HG03565 (cell line): ENCODE results near the gene RNF17.

Experiments used
- ATAC-seq: cut with Tn5 transposase; IDR thresholded peaks from one replicate; pipeline ENCODE4 v1.9.1; 2021; ENCODE audit warnings: mild to moderate bottlenecking, moderate library complexity; ENCODE audit not compliant: unreplicated experiment

Gene RNF17

DNA sequence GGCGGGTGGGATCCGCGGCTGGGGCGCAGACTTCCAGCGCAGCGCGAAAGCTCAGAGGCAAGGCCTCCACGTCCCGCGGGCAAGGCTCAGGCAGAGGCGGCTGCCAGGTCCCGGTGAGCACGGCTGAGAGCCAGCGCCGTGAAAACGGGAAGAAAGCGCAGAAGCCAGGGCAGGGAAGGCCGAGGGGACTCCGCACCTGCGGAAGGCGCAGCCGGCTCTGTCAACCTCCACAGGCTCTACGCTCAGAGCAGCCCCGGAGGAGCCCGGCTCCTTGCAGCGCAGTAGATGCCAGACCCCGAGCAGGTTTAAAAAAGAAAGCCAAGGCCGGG lies 131.0 kb downstream of the RNF17 start:
- ATAC-seq = no peak

DNA sequence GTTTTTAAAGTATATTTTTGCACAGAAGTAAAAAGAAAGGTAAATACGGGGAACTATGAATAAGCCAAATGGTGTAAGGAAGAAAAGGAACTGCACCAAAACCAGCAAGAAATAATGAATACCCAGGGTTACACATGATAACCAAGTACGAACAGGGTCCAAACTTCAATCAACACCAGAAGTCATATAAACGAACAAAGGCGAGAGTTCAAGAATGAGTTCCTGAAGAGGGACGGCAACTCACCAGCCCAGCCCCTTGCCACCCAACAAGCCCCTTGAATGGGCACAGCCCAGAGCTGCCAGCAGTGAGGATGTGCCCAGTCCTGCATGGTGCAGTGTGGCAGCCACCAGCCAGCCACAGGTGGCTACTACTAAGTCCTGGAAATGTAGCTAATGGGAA lies 132.1 kb downstream of the RNF17 start:
- no peak for ATAC-seq

DNA sequence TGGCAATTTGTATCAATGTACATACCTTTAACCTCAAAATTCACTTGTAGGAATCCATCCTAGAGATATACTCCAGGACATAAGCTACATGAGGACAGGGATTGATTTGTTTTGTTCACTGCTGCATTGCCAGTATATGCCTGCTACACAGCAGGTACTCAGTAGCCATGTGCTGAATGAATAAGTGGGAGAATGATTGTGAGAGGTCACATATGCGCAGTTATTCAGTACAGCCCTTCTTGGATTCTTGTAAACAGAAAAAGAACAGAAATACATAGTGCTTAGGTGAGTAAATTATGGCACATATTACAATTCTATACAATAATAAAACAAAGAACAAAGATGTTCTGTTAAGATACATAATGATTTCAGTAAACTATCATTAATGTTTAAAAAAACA lies 133.3 kb downstream of the RNF17 start:
- no peak for ATAC-seq

- ATAC-seq = no peak
Observed at GRCh38 chr13:24899601-24900000, 135.6 kb downstream of the RNF17 start.

GRCh38 chr13:24900507-24900906 lies 136.5 kb downstream of the RNF17 start:
- no peak for ATAC-seq

- ATAC-seq = no peak
Observed at GRCh38 chr13:24905242-24905641, 141.3 kb downstream of the RNF17 start.

GRCh38 chr13:24906268-24906667 lies 142.3 kb downstream of the RNF17 start:
- no peak for ATAC-seq

DNA sequence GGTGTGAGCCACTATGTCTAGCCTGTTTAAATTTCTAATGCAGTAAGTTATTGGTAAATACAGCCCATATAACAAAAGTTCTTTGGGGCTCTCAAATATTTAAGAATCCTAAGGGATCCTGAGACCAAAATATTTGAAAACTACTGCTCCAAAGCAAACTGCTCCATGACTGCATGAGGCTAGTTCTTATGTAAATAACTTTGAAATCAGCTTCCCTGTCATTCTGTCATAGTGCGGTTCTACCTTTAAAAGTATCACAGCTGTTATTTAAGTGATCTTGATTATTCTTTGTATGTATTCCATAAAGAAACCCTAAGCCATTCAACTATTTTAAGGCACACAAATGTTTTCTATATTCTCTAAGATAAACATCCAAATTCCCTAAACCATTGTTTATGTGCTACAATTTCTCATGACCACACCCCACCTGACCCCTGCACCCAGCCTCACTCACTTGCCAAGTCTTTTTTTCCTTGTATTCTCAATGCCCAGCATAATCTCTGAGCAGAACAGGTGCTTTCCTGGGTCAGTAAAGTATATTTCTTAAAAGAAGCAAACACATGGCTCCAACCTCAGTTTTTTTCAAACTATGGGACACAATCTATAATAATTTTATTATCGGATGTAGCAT lies 146.6 kb downstream of the RNF17 start:
- ATAC-seq = no peak

DNA sequence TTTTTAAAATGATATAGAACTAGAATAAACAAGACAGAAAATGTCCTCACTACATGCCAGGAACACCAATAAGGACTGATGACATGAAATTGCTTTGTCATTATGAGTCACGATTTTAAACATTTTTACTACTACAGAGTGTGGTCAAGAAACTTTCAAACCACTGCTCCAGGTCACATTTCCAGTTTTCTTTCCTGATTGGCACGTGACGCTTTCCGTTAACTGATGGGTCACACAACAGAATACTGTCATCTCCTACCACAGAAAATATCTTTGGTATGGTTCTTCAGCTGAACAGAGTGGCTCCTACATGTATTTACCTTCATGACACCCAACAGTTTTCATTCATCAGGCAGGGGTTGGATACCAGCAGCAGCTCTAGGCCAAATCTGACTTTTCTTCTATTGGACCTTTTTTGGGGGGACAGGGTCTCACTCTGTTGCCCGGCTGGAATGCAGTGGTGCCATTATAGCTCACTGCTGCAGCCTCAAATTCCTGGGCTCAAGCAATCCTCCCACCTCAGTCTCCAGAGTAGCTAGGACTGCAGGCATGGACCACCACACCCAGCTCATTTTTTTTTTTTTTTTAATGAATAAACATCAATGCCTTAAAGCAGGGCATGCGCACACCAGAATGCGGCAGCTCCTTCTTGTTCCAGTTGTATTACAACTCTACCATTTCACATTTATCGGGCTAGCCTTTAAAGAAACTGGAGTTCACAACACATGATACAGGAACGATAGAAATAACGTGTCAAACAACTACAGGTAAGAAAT lies 147.4 kb downstream of the RNF17 start:
- ATAC-seq = no peak

DNA sequence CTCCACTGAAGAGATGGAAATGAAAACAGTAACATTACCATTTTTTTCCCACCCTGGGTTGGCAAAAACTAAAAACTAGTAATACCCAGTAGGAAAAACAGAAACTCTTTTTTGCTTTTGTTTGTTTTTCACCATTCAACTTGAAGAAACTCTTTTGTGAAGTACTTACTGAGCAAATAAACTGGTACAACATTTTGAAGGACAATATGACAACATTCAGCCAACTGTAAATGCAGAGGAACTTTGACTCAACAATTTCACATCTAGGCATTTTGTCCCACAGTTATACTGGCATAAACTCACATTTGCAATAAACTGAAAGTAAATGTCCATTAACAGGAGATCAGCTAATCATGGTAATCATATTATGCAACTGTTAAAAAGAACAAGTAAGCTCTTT lies 152.5 kb downstream of the RNF17 start:
- no peak for ATAC-seq

DNA sequence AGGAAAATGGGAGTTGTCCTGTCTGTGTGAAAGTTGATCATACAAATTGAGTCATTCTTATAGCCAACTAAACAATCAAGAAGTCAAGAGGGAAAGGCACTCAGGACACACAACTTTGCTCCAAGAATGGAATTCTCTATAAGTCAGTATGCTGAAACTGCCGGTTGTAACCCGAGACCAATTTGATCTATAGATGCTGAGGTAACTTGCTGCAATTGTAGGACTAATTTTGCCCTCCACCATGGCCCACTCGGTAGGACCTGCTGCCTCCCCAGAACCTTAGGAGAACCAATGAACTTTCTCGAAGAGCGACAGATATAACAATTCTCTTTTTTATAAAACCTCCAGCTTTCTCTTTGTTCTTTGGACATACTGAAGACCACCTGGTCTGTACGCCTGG lies 157.0 kb downstream of the RNF17 start:
- ATAC-seq = no peak

GRCh38 chr13:24921881-24922280 lies 157.9 kb downstream of the RNF17 start:
- ATAC-seq = no peak

- ATAC-seq = no peak
Observed at GRCh38 chr13:24922387-24922744, 158.4 kb downstream of the RNF17 start.

GRCh38 chr13:24922745-24923591 lies 159.0 kb downstream of the RNF17 start:
- peak; percentile 84 for ATAC-seq

DNA sequence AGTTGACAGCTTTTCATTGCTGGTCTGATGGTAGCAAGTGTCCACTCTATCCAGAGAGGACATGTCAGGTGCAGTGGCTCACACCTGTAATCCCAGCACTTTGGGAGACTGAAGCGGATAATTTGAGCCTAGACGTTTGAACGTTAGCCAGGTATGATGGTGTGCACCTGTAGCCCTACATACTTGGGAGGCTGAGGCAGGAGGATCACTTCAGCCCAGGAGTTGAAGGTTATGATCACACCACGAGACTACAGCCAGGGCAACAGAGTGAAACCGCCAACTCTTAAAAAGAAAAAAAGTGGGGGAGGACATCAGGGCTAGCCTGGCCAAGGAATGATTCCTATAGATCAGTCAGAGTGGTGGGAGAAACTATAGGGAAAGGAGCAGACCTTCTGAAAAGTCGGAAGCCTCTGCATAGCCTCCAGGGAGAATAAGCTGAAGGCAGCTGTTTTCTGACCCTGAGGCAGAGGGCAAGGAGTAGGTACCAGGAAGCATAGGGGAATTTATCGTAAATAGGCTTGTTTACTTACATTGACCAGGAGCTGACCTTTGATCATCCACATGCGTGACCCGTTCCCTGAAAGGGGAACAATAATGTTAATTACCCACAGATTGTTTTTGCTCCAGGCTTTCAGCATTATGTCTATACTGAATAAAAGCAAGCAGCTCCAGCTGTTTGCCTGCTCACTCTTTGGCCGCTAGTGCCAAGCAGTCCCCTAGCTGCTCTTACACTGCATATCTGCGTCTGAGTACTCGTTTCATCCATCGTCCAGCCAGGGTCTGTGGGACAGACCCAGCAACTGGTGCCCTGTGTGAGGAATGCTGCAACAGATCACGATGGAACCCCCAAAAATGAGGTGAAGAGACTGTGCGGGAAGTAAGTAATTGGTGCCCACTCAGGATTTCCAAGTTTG lies 161.6 kb downstream of the RNF17 start:
- no peak for ATAC-seq

DNA sequence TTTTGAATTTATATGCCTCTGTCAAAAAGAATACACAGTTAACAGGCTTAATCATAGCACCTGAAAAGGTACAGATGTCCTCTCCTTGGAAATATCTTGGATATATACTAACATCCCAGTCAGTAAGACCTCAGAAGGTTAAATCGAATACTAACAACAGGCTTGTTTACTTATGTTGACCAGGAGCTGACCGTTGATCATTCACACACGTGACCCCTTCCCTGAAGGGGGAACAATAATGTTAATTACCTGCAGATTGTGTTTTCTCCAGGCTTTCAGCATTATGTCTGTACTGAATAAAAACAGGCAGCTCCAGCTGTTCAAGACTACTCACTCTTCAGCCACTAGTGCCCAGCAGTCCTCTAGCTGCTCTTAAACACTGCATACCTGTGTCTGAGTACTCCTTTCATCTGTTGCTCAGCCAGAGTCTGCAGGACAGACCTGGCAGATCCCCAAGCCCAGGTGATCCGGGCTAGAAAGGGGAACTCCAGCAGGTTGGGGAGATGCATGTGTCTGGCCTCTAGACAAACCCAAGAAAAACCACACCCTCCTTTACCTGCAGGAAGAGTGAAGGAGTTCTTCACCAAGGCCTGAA lies 163.9 kb downstream of the RNF17 start:
- ATAC-seq = no peak

GRCh38 chr13:24929196-24929595 lies 165.2 kb downstream of the RNF17 start:
- ATAC-seq = no peak
